H1 (cell line): ENCODE results near the gene PRTN3. TPM values are rescaled to one million over a fixed set of nuclear protein-coding genes. Genes with fewer than 3 reads are reported as not detected.

ENCODE experiments used
- CTCF ChIA-PET: fragments of 300-600 bp; sonication (Branson Sonifier 250); formaldehyde crosslinking; loops from one replicate; lab custom pipeline; 2021; ENCODE audit not compliant: partially characterized antibody; lab: Charles Lee
- POLR2A ChIA-PET: fragments of 300-600 bp; sonication (Branson Sonifier 250); formaldehyde crosslinking; loops from one replicate; lab custom pipeline; 2021; ENCODE audit warnings: inconsistent platforms; ENCODE audit not compliant: partially characterized antibody; lab: Charles Lee
- DNase-seq, 2 experiments: peaks; one replicate each; pipeline versions ENCODE4 v3.0.0 to v3.0.0-alpha.2; 2010 to 2022; ENCODE audit warnings: low spot score in 2 of 2, low read depth in 1 of 2, mixed read lengths in 1 of 2
- FAIRE-seq: peaks from 2 replicates; lab custom pipeline; 2011; peaks lifted over from hg19 to GRCh38; lab: Jason Lieb, UNC
- H2AFZ ChIP-seq: 2 replicates; pipeline ENCODE4 v1.8.1; 2012; ENCODE audit warnings: low read length, inconsistent platforms
- H2AK5ac ChIP-seq: 2 replicates; pipeline ENCODE4 v1.6.1; 2013; ENCODE audit warnings: low read depth, low read length
- H2BK120ac ChIP-seq: replicated peaks from 2 replicates; pipeline ENCODE3; 2013; ENCODE audit warnings: low read depth, low read length, inconsistent platforms
- H2BK12ac ChIP-seq: 2 replicates; pipeline ENCODE4 v1.6.1; 2013; ENCODE audit warnings: low read depth, low read length
- H2BK15ac ChIP-seq: 2 replicates; pipeline ENCODE4 v1.6.1; 2013; ENCODE audit warnings: low read length
- H2BK20ac ChIP-seq: 2 replicates; pipeline ENCODE4 v1.6.1; 2013; ENCODE audit warnings: low read length
- H2BK5ac ChIP-seq: 2 replicates; pipeline ENCODE4 v1.6.1; 2013; ENCODE audit warnings: low read depth, low read length
- H3K14ac ChIP-seq: 2 replicates; pipeline ENCODE4 v1.6.1; 2013; ENCODE audit warnings: inconsistent platforms; ENCODE audit not compliant: insufficient read length
- H3K18ac ChIP-seq: 2 replicates; pipeline ENCODE4 v1.6.1; 2013; ENCODE audit warnings: low read length; ENCODE audit errors: extremely low read depth
- H3K23ac ChIP-seq: 2 replicates; pipeline ENCODE4 v1.6.1; 2013; ENCODE audit warnings: inconsistent platforms; ENCODE audit not compliant: insufficient read length
- H3K23me2 ChIP-seq: 2 replicates; pipeline ENCODE4 v1.6.1; 2013; ENCODE audit warnings: low read depth, low read length
- H3K27ac ChIP-seq: 2 replicates; pipeline ENCODE4 v1.6.1; 2011; ENCODE audit warnings: low read depth, low read length, inconsistent platforms
- H3K27me3 ChIP-seq, 4 experiments: replicated peaks in 1 of 4; 1 replicate in 1 of 4; 2 replicates in 3 of 4; pipeline versions ENCODE4 v1.6.1 to v1.8.1; 2011 to 2013; ENCODE audit warnings: low read length in 3 of 4, mild to moderate bottlenecking in 3 of 4, inconsistent platforms in 2 of 4, mixed read lengths in 2 of 4, moderate library complexity in 1 of 4; ENCODE audit not compliant: control insufficient read depth in 3 of 4, insufficient read depth in 3 of 4; ENCODE audit errors: extremely low read depth in 1 of 4
- H3K36me3 ChIP-seq, 4 experiments: 2 replicates each; pipeline versions ENCODE4 v1.6.1 to v1.8.1; 2011 to 2013; ENCODE audit warnings: mild to moderate bottlenecking in 4 of 4, low read length in 3 of 4, moderate library complexity in 2 of 4, control low read depth in 1 of 4, inconsistent platforms in 1 of 4; ENCODE audit not compliant: insufficient read depth in 4 of 4, control insufficient read depth in 2 of 4
- H3K4ac ChIP-seq: replicated peaks from 2 replicates; pipeline ENCODE3; 2013; ENCODE audit warnings: low read length, low read depth, mixed read lengths, inconsistent platforms; ENCODE audit not compliant: insufficient read length
- H3K4me1 ChIP-seq, 4 experiments: replicated peaks in 1 of 4; 1 replicate in 1 of 4; 2 replicates in 3 of 4; pipeline versions ENCODE4 v1.6.1 to v1.8.1; 2011 to 2013; ENCODE audit warnings: low read length in 3 of 4, inconsistent platforms in 2 of 4, mixed read lengths in 1 of 4; ENCODE audit not compliant: insufficient read depth in 4 of 4, control insufficient read depth in 3 of 4
- H3K4me2 ChIP-seq, 2 experiments: 2 replicates each; pipeline versions ENCODE4 v1.6.1 to v1.8.1; 2011 to 2013; ENCODE audit warnings: low read depth in 2 of 2, low read length in 2 of 2, control low read depth in 1 of 2, inconsistent platforms in 1 of 2, mild to moderate bottlenecking in 1 of 2; ENCODE audit not compliant: insufficient read depth in 1 of 2
- H3K4me3 ChIP-seq, 4 experiments: fragments of 200-600, 300-600 bp in 1 of 4; sonication (generic), shearing (Covaris generic), sonication (Bioruptor Twin) in 1 of 4; 2 replicates each; pipeline versions ENCODE4 v1.5.1 to v1.8.1; 2011 to 2016; ENCODE audit warnings: low read length in 4 of 4, low read depth in 3 of 4, control low read depth in 2 of 4, inconsistent platforms in 2 of 4, mild to moderate bottlenecking in 2 of 4, mixed read lengths in 1 of 4, moderate library complexity in 1 of 4; ENCODE audit not compliant: insufficient read depth in 2 of 4; ENCODE audit errors: extremely low read depth in 1 of 4
- H3K56ac ChIP-seq: replicated peaks from 2 replicates; pipeline ENCODE3; 2013; ENCODE audit warnings: low read depth, mild to moderate bottlenecking, mixed read lengths, low read length, inconsistent platforms; ENCODE audit not compliant: insufficient read length
- H3K79me1 ChIP-seq: 2 replicates; pipeline ENCODE4 v1.6.1; 2013; ENCODE audit warnings: low read depth, low read length, control low read depth
- H3K79me2 ChIP-seq, 2 experiments: 2 replicates each; pipeline versions ENCODE4 v1.6.1 to v1.8.1; 2012 to 2013; ENCODE audit warnings: low read length in 2 of 2, mild to moderate bottlenecking in 2 of 2, inconsistent platforms in 1 of 2; ENCODE audit not compliant: insufficient read depth in 2 of 2, control insufficient read depth in 1 of 2
- H3K9ac ChIP-seq, 4 experiments: replicated peaks in 1 of 4; 1 replicate in 1 of 4; 2 replicates in 3 of 4; pipeline versions ENCODE4 v1.6.1 to v1.8.1; 2011 to 2013; ENCODE audit warnings: low read depth in 3 of 4, low read length in 3 of 4, control low read depth in 2 of 4, mild to moderate bottlenecking in 2 of 4, moderate library complexity in 2 of 4, inconsistent platforms in 1 of 4; ENCODE audit errors: extremely low read depth in 1 of 4
- H3K9me3 ChIP-seq, 2 experiments: 2 replicates each; pipeline versions ENCODE4 v1.6.1 to v1.8.1; 2012 to 2013; ENCODE audit warnings: mild to moderate bottlenecking in 2 of 2, moderate library complexity in 2 of 2, control low read depth in 1 of 2, inconsistent platforms in 1 of 2, low read depth in 1 of 2, low read length in 1 of 2, mixed read lengths in 1 of 2; ENCODE audit not compliant: insufficient read depth in 2 of 2
- H4K20me1 ChIP-seq, 2 experiments: replicated peaks in 1 of 2; 2 replicates each; pipeline versions ENCODE3 to v1.8.1; 2011 to 2013; ENCODE audit warnings: inconsistent platforms in 2 of 2, low read length in 2 of 2, mild to moderate bottlenecking in 1 of 2; ENCODE audit not compliant: insufficient read depth in 2 of 2, control insufficient read depth in 1 of 2
- H4K5ac ChIP-seq: 2 replicates; pipeline ENCODE4 v1.6.1; 2013; ENCODE audit warnings: low read length, low read depth, mixed read lengths, inconsistent platforms; ENCODE audit not compliant: insufficient read length
- H4K8ac ChIP-seq: 2 replicates; pipeline ENCODE4 v1.8.0; 2013; ENCODE audit warnings: mild to moderate bottlenecking, moderate library complexity, low read length, inconsistent platforms; ENCODE audit not compliant: insufficient read depth; ENCODE audit errors: extremely low read depth
- H4K91ac ChIP-seq: replicated peaks from 2 replicates; pipeline ENCODE3; 2013; ENCODE audit warnings: low read length, mixed read lengths, inconsistent platforms; ENCODE audit not compliant: insufficient read length
- CBX8 ChIP-seq: fragments of 300-800, 300-1000 bp; sonication (generic); IDR thresholded peaks from 2 replicates; pipeline ENCODE4 v1.7.1; 2016; ENCODE audit warnings: low read depth, low read length, borderline replicate concordance
- EZH2 ChIP-seq: fragments of 200-600 bp; sonication (generic); IDR thresholded peaks from 2 replicates; pipeline ENCODE4 v1.7.1; 2012; ENCODE audit warnings: low read depth, mild to moderate bottlenecking, moderate library complexity, low read length, inconsistent platforms; ENCODE audit not compliant: severe bottlenecking
- RFX5 ChIP-seq: IDR thresholded peaks from 2 replicates; pipeline ENCODE4 v1.6.1; 2011; ENCODE audit warnings: low read depth, low read length, improper control_type of control experiment, borderline replicate concordance
- SP4 ChIP-seq: IDR thresholded peaks from 2 replicates; pipeline ENCODE4 v1.6.1; 2012; ENCODE audit warnings: low read length, inconsistent platforms
- WGBS, 2 experiments: shearing (Covaris generic) in 1 of 2; methylation state at CpG; one replicate each; pipeline versions ENCODE4 v1.1.6 to v1.1.7; 2013 to 2015; ENCODE audit warnings: low lambda C conversion rate in 2 of 2, mixed read lengths in 2 of 2, inconsistent platforms in 1 of 2, low coverage in 1 of 2, missing lambda C conversion rate in 1 of 2; ENCODE audit not compliant: insufficient replicate concordance in 2 of 2, insufficient coverage in 1 of 2, insufficient read length in 1 of 2; ENCODE audit errors: extremely low coverage in 1 of 2, missing lambda C conversion rate in 1 of 2; 5-methylcytosine and 5-hydroxymethylcytosine counted together
- polyA plus RNA-seq, 7 experiments: library from polyadenylated mRNA; depleted of rRNA in 3 of 7; stranded (reverse) in 5 of 7; unstranded in 2 of 7; fragments of >200 nt in 5 of 7; fragments of 200-250 nt in 2 of 7; gene quantifications; 1 replicate in 5 of 7; 2 replicates in 1 of 7; 4 replicates in 1 of 7; pipeline versions ENCODE4 v1.2.1 to v1.2.3, GENCODE V29; 2011 to 2013; ENCODE audit warnings: missing spikeins in 2 of 7, mixed read lengths in 2 of 7
- total RNA-seq: library from RNA; stranded (reverse); fragmentation: NEBNext Ultra II Directional; extraction: Animal tissue kit (Norgen Biotek cat#: 25700); gene quantifications from 2 replicates; pipeline ENCODE4 v1.2.1, GENCODE V29; 2021

PRTN3 gene
- total and polyA plus RNA-seq, 2 of the 8 experiments (the other 6 are each of a cell fraction or from before 2014, with no cell fraction given), result 0.39 to 2.1 TPM

DNA sequence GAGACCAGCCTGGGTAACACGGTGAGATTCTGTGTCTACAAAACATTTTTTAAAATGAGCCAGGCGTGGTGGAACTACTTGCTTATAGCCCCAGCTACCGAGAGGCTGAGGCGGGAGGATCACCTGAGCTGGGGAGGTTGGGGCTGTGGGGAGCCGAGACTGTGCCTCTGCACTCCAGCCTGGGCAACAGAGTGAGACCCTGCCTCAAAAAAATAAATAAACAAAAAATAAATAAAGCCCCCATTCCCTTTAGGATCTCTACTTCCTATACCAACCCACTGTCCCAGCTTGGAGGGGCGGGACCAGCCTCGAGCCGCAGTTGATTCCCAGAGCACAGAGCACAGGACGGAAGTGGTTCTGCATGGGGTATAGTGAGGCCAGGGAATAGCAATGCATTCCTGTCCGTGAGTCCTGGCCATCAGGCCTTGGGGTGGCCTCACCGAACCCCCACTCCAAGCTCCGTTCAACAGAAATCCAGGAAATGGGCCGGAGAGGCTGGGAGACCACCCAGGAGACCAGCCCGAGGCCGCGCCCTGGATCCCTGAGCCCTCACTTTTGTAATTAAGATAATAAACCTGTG lies 48.4 kb upstream of the PRTN3 start:
- H3K27me3 ChIP-seq, result no peaks in the 10 kb centered on the region
- H2BK20ac ChIP-seq, result 0 out of 2 replicates have a peak overlapping the region, but pooled peaks have one; percentile 40
- peak overlapping the region; percentile 92; the same call in 1 of the 2 replicates for H2BK12ac ChIP-seq
- peaks cover 0 to 36% (median 17%) of the 10 kb centered on the region in 4 experiments; a peak in 6 of 7 replicates for H3K4me1 ChIP-seq
- H2BK5ac ChIP-seq, result peak overlapping the region; percentile 60; the same call in 1 of the 2 replicates
- no peak overlapping the region for H2BK120ac ChIP-seq
- H3K79me1 ChIP-seq, result no peaks in the 10 kb centered on the region; the same call in 1 of the 2 replicates
- no peak overlapping the region for H2AFZ ChIP-seq
- ChIA-PET CTCF (interaction anchor here (0.9 to 5.2 kb wide), 4 partner anchors 8 to 23 kb away, joined by 3 to 23 read pairs (median 6); no protein-coding TSS in a partner anchor), POLR2A (interaction anchor here (1.0 to 6.7 kb wide), 5 partner anchors 8 to 22 kb away, joined by 3 to 85 read pairs (median 10); partner anchors contain the start of gene PTBP1)
- no peaks in the 10 kb centered on the region for H3K79me2 ChIP-seq
- no peak overlapping the region for H3K14ac ChIP-seq
- no peak overlapping the region for H2BK15ac ChIP-seq
- H3K4me3 ChIP-seq, result no peak overlapping the region
- DNase-seq (no peak), FAIRE-seq (no peak)
- no peak overlapping the region for H4K91ac ChIP-seq
- H3K4me2 ChIP-seq, result no peak overlapping the region
- peak overlapping the region; percentile 71; the same call in 1 of the 2 replicates for H3K18ac ChIP-seq
- no peaks in the 10 kb centered on the region for H3K36me3 ChIP-seq
- peaks cover 2% of the 10 kb centered on the region; the same call in 1 of the 2 replicates for H3K23me2 ChIP-seq
- no peak overlapping the region; the same call in 1 of the 2 replicates for H3K27ac ChIP-seq
- H3K9ac ChIP-seq, result no peak overlapping the region
- H3K9me3 ChIP-seq, result no peaks in the 10 kb centered on the region
- no peak overlapping the region for H3K56ac ChIP-seq
- no peaks in the 10 kb centered on the region for H4K20me1 ChIP-seq
- no peak overlapping the region for H3K4ac ChIP-seq
- no peak overlapping the region for H4K5ac ChIP-seq
- H2AK5ac ChIP-seq, result 0 out of 2 replicates have a peak overlapping the region, but pooled peaks have one; percentile 53
- no peak overlapping the region for H4K8ac ChIP-seq
- H3K23ac ChIP-seq, result no peak overlapping the region
- 87% methylated on average over 16 of the region's 16 CpGs; no CpG with 5 or more reads in 1 of the 2 experiments for WGBS, 2 experiments
- TF ChIP-seq CBX8 (no peak), SP4 (no peak), EZH2 (no peak), RFX5 (no peak)
